ENCODE measurements around the gene ZNF362. TPM values are rescaled to one million over a fixed set of nuclear protein-coding genes. Genes with fewer than 3 reads are reported as not detected.

The ZNF362 gene
- total RNA-seq, 1 donor, result 14.5 TPM

DNA sequence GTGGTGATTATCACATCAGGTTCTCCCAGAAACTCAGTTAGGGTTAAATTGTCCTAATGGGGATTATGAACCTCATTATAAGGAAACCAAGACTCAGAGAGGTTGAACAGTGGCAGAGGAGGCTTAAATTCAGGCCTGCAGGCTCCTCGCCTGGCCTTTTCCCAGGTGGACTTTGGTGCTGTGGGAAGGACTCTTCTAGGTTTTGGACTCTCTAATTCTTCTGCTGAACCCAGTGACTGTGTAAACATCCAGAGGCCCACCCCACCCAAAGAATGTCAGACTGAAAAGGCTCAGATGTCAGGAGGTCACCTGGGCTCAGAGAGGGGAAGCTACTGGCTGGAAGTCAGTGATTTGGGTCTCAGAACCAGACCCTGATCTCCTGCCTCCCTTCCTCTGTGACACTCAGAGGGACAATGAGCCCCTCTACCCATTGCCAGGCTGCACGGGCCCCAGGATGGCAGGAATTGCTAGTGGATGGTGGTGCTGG, 2.5 kb downstream of the ZNF362 start:
- H3K4me3 ChIP-seq (ENCODE audit: low read depth, low read length), result no peak overlapping the region
- DNase-seq (ENCODE audit: low read depth), result no peak
- TF ChIP-seq, protein P1, sequence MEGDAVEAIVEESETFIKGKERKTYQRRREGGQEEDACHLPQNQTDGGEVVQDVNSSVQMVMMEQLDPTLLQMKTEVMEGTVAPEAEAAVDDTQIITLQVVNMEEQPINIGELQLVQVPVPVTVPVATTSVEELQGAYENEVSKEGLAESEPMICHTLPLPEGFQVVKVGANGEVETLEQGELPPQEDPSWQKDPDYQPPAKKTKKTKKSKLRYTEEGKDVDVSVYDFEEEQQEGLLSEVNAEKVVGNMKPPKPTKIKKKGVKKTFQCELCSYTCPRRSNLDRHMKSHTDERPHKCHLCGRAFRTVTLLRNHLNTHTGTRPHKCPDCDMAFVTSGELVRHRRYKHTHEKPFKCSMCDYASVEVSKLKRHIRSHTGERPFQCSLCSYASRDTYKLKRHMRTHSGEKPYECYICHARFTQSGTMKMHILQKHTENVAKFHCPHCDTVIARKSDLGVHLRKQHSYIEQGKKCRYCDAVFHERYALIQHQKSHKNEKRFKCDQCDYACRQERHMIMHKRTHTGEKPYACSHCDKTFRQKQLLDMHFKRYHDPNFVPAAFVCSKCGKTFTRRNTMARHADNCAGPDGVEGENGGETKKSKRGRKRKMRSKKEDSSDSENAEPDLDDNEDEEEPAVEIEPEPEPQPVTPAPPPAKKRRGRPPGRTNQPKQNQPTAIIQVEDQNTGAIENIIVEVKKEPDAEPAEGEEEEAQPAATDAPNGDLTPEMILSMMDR (IDR thresholded peaks at IDR 0.05; ENCODE audit: insufficient read depth, low read length), result no peak

DNA sequence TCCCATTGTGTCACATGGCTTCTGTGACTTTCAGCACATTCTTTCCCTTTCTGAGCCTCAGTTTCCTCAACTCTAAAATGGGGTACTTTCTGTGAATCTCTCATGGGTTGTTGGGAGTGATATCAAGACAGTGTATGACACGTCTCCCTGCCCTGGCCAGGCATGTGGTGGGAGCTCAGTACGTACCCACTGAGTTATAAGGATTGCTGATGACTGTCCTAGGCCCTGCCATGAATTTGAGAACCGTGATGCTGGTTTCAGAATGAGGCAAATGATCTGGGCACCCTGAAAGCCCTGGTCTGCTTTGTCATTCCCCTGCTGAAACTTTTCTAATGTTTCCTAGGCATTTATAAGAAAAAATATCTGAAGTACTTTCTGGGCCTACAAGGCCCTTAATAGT, 3.6 kb downstream of the ZNF362 start:
- no peak overlapping the region for H3K4me3 ChIP-seq (ENCODE audit: low read depth, low read length)
- no peak for DNase-seq (ENCODE audit: low read depth)

DNA sequence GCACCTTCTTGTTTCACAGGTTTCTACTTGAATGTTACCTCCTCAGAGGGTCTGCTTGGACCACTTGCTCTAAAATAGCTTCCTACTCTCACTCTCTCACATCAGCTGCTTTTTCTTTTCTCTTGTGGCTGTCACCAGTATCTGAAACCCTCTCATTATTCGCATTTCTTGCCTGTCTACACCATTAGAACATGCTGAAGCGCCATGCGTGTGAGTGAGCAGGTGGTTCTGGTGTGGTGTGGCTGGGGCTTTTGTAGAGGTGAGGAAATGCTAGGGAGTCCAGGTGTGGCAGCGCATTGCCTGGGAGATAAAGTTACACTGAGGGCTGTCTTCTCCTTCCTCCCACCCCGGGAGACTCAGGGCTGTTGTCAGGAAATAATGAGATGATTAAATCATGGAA, 4.1 kb downstream of the ZNF362 start:
- no peak for DNase-seq (ENCODE audit: low read depth)
- TF ChIP-seq, protein P1 (IDR thresholded peaks at IDR 0.05; ENCODE audit: insufficient read depth, low read length), result no peak
- no peak overlapping the region for H3K4me3 ChIP-seq (ENCODE audit: low read depth, low read length)

More for the DNA sequence above, 3.6 kb downstream of the ZNF362 start:
- TF ChIP-seq, protein P1 (IDR thresholded peaks at IDR 0.05; ENCODE audit: insufficient read depth, low read length), result no peak

DNA sequence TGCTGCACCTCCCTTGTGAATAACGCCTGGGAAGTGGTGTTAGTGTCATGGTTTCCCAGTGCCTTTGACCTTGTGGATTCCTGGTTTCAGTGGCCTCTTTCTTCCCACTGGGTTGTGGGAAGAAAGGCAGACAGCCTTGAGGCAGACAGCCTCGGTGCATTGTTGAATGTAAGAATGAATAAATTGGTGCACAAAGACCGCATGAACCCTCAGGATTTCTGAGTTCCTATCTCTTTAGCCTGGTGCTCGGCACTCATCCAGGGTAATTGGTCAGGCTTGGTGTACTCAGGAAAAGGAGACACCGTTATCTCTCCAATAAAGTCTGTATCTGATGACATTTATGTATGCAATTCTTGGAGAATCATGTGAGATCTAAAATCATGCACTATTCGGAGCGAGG, 5.1 kb downstream of the ZNF362 start:
- no peak overlapping the region for H3K4me3 ChIP-seq (ENCODE audit: low read depth, low read length)
- TF ChIP-seq, protein P1 (IDR thresholded peaks at IDR 0.05; ENCODE audit: insufficient read depth, low read length), result no peak
- DNase-seq (ENCODE audit: low read depth), result peak; percentile 26

DNA sequence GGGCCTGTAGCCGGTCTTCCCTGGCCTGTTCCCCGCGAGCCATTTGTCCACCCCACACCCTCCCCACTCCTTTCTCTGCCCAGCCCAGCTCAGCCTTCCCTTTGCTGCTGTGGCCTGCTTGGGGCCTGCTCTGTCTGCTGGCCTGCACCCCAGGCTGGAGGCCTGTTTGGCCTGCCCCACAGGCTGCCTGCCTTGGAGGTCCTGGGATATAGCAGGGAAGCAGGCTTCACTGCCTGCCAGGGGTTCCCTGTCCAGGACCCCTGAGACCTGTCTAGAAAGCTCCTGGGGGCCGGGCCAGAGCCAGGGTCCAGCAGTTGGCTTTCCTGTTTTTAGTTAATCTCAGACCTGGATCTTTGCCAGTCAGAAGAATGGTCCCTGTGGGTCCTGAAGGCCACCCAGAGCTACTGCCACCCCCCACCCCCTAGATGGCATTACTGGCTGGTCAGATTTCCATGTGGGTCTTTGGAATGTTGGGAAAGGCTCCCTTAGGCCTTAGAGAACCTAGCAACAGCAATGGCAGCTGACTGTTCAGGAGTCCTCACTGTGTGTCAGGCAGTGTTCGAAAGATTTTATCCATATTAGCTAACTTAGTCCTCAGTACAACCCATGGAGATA, 7.7 kb downstream of the ZNF362 start:
- H3K4me3 ChIP-seq (ENCODE audit: low read depth, low read length), result no peak overlapping the region
- TF ChIP-seq, protein P1 (IDR thresholded peaks at IDR 0.05; ENCODE audit: insufficient read depth, low read length), result no peak
- DNase-seq (ENCODE audit: low read depth), result no peak

DNA sequence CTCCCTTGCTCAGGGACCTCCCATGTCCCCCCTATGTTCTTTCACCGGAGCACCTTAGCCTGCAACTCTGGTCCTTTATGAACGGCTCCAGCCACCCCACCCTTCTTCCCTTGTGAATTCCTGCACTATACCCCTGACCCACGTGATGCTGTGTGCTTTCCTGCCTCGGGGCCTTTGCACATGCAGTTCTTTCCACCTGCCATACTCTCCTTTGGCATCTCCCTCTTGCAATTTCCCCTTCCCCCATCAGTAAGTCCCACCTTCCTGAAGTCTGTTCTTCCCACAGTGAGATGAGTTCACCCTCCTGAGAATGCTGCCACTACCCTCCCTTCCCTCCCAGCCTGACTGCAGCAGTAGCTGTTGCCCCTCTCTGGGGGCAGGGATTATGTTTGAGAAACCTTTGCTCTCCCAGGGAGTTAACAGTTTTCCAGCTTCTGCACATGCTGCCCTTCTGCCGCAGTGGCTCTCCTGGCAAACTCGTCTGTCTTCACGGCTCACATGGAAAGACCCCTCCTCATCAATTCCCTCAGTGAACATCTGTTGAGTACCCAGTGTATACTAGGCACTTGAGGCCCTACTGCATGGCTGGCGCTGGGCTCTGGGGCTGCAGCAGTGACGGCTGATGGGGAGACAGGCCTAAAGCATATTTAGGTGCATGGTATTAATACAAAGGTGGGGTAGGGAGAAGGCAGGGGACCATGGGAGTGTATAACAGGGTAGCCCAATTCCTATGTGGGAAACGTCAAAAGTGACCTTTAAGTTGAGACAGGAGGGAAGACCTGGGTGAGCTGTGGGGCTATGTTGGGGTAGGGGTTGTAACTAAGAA, 9.7 kb downstream of the ZNF362 start:
- DNase-seq (ENCODE audit: low read depth), result no peak
- no peak overlapping the region for H3K4me3 ChIP-seq (ENCODE audit: low read depth, low read length)
- TF ChIP-seq, protein P1 (IDR thresholded peaks at IDR 0.05; ENCODE audit: insufficient read depth, low read length), result no peak

Data from fibroblast of the aortic adventitia (primary cell).